ENCODE measurements around the gene FAM168B.
A peak's percentile ranks its signal among the peaks of the same experiment; 100 is the strongest.
"Not testable (repeated sequence)": the region's sequence is repeated elsewhere in the genome, so short reads cannot be mapped to it uniquely, and the experiment has no call there.

Gene FAM168B

DNA sequence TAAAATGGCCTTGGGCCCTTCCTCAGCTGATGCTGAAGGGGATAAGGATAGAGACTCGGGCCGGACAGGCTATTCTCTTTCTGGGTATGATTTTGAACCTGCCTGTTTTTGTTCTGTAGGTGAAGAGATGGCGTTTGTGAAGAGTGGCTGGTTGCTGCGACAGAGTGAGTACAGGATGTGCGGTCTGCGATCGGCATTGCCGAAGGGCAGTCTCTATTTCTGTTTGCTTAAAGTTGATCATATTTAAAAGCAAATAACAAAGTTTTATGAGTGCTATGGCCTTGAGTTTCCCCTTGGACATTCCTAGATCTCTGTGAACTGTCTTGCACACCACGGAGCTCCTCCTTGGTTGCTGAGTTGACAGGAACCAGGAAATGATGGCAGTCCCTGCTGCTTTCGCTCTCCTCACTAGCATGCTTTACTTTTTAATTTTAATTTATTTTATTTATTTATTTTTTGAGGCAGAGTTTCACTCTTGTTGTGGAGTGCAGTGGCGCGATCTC, 27.6 kb upstream of the FAM168B start:
- H3K27me3 ChIP-seq (ENCODE audit: control insufficient read depth, insufficient read depth, low read length): no peaks in the 10 kb centered on the region
- H3K4me3 ChIP-seq (ENCODE audit: low read length): no peak overlapping the region
- no peak overlapping the region for H3K4me2 ChIP-seq (ENCODE audit: low read length)
- H3K9ac ChIP-seq (ENCODE audit: low read depth, low read length): no peak overlapping the region
- no peaks in the 10 kb centered on the region for H3K9me3 ChIP-seq (replicated peaks; ENCODE audit: low read length)
- peaks cover 31% of the 10 kb centered on the region for H3K36me3 ChIP-seq (ENCODE audit: insufficient read depth, low read length)
- H3K4me1 ChIP-seq (ENCODE audit: control insufficient read depth, insufficient read depth, low read length): no peaks in the 10 kb centered on the region

DNA sequence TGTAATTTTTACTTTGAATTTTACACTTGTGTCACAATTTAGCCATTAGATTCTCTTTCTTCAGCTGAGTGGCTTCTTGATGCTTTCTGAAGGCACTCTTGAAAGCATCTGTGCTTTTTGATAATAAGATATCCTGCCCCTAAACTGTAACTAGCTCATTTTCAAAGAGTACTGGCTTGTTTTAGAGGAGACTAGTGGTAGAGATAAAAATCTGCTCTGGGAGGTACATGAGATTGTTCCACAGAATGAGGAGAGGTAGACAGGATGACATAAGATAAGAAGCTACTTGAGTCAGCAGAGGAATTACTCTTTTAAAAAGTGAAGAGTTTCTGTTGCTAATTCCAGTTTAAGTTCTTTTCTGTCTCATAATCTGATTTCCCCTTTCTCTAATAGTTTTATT, 22.5 kb upstream of the FAM168B start:
- Histone ChIP-seq H3K36me3 (ENCODE audit: insufficient read depth, low read length) (peaks cover 7% of the 10 kb centered on the region), H3K4me3 (ENCODE audit: low read length) (no peak overlapping the region), H3K4me1 (ENCODE audit: control insufficient read depth, insufficient read depth, low read length) (peaks cover 6% of the 10 kb centered on the region), H3K9ac (ENCODE audit: low read depth, low read length) (no peak overlapping the region), H3K27me3 (ENCODE audit: control insufficient read depth, insufficient read depth, low read length) (no peaks in the 10 kb centered on the region), H3K9me3 (replicated peaks; ENCODE audit: low read length) (no peaks in the 10 kb centered on the region), H3K4me2 (ENCODE audit: low read length) (no peak overlapping the region)

DNA sequence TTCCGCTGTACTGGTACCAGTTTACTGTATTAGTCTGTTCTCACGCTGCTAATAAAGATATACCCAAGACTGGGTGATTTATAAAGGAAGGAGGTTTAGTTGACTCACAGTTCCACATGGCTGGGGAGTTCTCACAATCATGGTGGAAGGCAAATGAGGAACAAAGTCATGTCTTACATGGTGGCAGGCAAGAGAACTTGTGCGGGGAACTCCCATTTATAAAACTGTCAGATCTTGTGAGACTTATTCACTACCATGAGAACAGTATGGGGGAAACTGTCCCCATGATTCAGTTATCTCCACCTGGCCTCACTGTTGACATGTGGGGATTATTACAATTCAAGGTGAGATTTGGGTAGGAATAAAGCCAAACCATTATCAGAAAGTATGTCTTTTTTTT, 21.7 kb upstream of the FAM168B start:
- not testable (repeated sequence) for H3K4me3 ChIP-seq (ENCODE audit: low read length); H3K9me3 ChIP-seq (replicated peaks; ENCODE audit: low read length); H3K4me2 ChIP-seq (ENCODE audit: low read length); H3K4me1 ChIP-seq (ENCODE audit: control insufficient read depth, insufficient read depth, low read length); H3K9ac ChIP-seq (ENCODE audit: low read depth, low read length); H3K27me3 ChIP-seq (ENCODE audit: control insufficient read depth, insufficient read depth, low read length)
- peaks cover 15% of the 10 kb centered on the region for H3K36me3 ChIP-seq (ENCODE audit: insufficient read depth, low read length)

DNA sequence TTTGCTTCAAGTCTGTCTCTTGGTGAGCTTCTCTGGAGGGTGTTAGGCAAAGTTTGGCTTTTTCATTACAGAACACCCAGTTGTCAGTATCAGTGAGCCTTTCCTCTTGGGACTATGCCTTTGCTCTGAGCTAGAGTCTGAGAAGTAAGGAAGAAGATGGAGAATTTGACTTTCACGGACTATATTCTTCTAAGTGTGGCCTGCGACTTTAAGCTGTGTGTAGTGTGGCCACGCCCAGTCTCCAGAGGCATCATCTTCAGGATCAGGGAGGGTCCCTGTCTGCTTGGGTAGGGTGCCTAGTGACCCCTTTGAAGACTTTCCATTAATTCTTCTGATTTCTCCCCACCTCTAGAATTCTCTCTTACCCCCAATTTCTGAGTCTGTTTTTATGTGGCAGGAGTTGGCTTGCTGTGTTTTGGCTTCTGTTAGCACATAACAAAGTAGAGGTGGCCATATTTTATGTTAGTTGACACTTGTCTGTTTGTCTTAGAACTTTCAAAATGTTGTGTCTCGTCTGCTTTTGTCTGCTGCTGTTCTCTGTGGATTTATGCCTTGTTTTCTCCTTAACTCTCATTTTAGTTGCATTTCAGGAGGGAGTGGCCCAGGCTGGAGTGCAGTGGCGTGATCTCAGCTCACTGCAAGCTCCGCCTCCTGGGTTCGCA, 20.4 kb upstream of the FAM168B start:
- Histone ChIP-seq H3K4me3 (ENCODE audit: low read length) (no peak overlapping the region), H3K9ac (ENCODE audit: low read depth, low read length) (no peak overlapping the region), H3K36me3 (ENCODE audit: insufficient read depth, low read length) (peaks cover 15% of the 10 kb centered on the region), H3K9me3 (replicated peaks; ENCODE audit: low read length) (no peaks in the 10 kb centered on the region), H3K4me2 (ENCODE audit: low read length) (no peak overlapping the region), H3K27me3 (ENCODE audit: control insufficient read depth, insufficient read depth, low read length) (no peaks in the 10 kb centered on the region), H3K4me1 (ENCODE audit: control insufficient read depth, insufficient read depth, low read length) (peaks cover 6% of the 10 kb centered on the region)

DNA sequence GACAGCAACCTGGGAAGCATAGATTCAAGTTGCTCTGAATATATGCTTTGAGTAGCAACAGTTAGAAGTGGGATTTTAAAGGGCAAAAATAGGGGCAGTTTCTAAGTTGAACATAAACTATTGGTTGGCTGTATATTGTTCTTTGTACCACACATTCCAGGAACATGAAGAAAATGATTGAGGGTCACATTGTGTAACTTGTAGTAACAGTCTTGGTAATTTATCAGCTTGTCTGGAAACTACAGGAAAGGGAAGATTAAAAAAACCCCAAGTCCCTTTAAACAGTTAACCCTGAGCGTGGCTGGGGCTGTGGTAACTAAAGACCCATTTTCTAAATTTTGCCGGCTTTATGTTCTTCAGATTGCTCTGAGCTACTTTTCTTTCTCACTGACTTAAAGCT, 19.3 kb upstream of the FAM168B start:
- H3K4me2 ChIP-seq (ENCODE audit: low read length): no peak overlapping the region
- peaks cover 15% of the 10 kb centered on the region for H3K36me3 ChIP-seq (ENCODE audit: insufficient read depth, low read length)

DNA sequence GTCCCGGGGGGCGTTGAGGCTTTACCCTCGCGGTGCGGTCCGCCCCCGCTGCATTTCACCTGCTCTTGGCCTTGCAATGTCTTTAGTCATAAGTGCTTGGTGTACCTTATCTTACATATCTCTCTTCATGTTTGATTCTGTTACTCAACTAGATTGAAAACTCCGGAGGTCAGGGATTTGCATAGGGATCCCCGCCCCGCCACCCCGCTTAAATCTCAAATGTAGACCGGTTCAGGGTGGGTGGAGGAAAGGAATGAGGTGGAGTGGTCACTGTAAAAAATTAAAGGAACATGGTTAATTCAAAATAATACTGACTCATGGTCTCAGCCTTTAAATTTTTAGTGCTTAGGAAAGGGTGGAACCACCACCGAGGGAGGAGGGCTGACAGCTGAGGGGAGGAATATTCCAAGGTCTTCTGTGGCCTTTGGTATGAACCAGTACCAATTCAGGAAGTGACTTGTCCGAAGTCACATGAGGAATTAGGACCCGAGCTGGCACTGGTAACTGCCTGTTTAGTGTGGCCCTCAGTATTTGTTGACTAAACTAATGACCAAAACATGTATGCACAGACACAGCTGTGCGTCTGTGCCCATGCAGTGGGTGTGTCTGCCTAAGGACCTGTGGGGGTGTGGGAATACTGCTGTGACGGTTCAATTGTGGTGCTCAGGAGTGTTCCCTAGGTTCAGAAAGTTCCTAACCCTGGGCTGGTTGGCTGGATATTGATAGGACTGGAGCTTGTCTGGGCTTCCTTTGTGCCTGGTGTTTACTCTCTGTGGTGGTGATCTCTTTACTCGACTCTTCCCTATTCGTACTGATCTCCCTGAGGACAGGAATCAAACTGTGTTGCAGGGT, 12.9 kb upstream of the FAM168B start:
- H3K9ac ChIP-seq (ENCODE audit: low read depth, low read length): peak overlapping the region; percentile 97
- no peaks in the 10 kb centered on the region for H3K9me3 ChIP-seq (replicated peaks; ENCODE audit: low read length)
- peak overlapping the region; percentile 94 for H3K4me3 ChIP-seq (ENCODE audit: low read length)
- peaks cover 21% of the 10 kb centered on the region for H3K4me1 ChIP-seq (ENCODE audit: control insufficient read depth, insufficient read depth, low read length)
- peak overlapping the region; percentile 86 for H3K4me2 ChIP-seq (ENCODE audit: low read length)
- H3K36me3 ChIP-seq (ENCODE audit: insufficient read depth, low read length): peaks cover 8% of the 10 kb centered on the region
- no peaks in the 10 kb centered on the region for H3K27me3 ChIP-seq (ENCODE audit: control insufficient read depth, insufficient read depth, low read length)

More for the DNA sequence above, 19.3 kb upstream of the FAM168B start:
- no peaks in the 10 kb centered on the region for H3K9me3 ChIP-seq (replicated peaks; ENCODE audit: low read length)
- no peaks in the 10 kb centered on the region for H3K27me3 ChIP-seq (ENCODE audit: control insufficient read depth, insufficient read depth, low read length)
- peaks cover 6% of the 10 kb centered on the region for H3K4me1 ChIP-seq (ENCODE audit: control insufficient read depth, insufficient read depth, low read length)
- no peak overlapping the region for H3K4me3 ChIP-seq (ENCODE audit: low read length)
- H3K9ac ChIP-seq (ENCODE audit: low read depth, low read length): no peak overlapping the region

DNA sequence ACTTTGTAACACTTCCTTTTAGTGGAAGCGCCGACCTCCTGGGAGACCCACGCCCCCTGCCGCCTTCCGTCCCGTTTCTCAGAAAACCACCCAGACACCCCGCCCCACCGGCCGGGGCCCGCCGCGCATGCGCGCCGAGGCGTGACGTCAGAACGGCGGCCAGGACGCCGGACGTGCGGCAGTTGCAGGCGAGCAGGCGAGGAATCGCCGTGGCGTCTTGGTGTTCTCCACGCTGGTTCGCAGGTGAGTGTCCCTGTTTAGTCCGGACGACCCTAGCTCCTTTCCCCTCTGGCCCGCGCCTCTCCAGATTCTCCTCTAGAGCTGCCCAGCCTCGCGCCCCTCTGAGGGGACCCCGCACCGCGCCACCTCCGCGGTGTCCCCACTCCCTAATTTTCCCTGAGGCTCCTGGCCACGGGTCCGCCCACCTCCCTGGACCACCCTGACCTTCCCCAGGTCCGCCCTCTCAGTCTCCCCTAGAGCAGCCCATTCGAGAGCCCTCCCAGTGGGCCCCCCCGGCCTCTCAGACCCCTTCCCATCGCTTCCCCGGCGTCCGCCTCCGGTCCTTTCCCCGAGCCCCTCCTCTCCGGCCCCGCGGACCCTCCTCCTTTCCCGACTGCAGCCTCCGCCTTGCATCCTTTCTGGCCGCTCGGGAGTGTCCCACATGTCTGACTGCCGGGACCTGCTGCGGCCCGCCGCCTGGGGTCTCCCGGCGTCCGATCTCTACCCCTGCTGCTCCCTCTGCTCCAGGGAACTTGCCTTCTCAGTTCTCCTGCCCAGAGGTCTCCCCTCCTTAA, 12.1 kb upstream of the FAM168B start, which contains the start of gene PLEKHB2:
TSS of gene PLEKHB2 (plus strand) at position 181 of the 794 bp plus-strand sequence. CDS start 15,606 bp downstream, outside the sequence.
- Histone ChIP-seq H3K4me3 (ENCODE audit: low read length) (peak within 1 kb of the TSS; percentile 94), H3K9ac (ENCODE audit: low read depth, low read length) (peak within 1 kb of the TSS; percentile 97), H3K27me3 (ENCODE audit: control insufficient read depth, insufficient read depth, low read length) (no peaks in the 10 kb centered on the region), H3K4me2 (ENCODE audit: low read length) (peak within 1 kb of the TSS; percentile 86), H3K36me3 (ENCODE audit: insufficient read depth, low read length) (peaks cover 4% of the 10 kb centered on the region), H3K9me3 (replicated peaks; ENCODE audit: low read length) (no peaks in the 10 kb centered on the region), H3K4me1 (ENCODE audit: control insufficient read depth, insufficient read depth, low read length) (peaks cover 21% of the 10 kb centered on the region)

DNA sequence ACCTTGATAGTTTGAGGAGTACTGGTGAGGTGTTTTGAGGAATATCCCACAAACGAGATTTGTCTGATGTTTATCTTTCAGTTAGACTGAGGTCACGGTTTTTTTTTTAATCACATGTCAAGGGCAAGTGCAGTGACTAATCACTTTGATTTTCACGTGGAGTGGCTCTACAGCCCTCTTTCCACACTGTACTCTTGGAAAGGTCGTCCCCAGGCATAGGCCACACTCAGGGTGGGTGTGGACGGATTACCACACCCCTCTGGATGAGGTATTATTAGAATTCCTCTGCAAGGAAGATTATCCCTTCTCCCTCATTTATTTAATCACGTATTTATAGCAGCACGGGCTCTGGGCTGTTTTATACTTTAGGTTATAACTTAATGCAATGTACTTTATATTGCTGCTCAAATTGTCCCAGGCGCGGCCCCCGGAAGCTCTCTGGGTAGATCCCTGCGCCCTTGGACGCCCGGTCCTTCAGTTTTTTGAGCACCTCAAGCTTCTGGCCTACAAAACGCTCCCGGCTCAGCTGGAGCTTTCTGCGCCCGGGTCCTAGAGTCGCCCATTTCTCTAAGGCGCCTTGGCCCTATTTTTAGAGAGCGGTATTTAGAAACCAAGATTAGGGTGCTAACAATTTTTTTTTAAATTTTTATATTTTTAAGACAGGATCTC, 11.4 kb upstream of the FAM168B start:
- no peaks in the 10 kb centered on the region for H3K9me3 ChIP-seq (replicated peaks; ENCODE audit: low read length)
- peak overlapping the region; percentile 94 for H3K4me3 ChIP-seq (ENCODE audit: low read length)
- H3K36me3 ChIP-seq (ENCODE audit: insufficient read depth, low read length): no peaks in the 10 kb centered on the region
- peak overlapping the region; percentile 86 for H3K4me2 ChIP-seq (ENCODE audit: low read length)
- H3K4me1 ChIP-seq (ENCODE audit: control insufficient read depth, insufficient read depth, low read length): peaks cover 21% of the 10 kb centered on the region
- peak overlapping the region; percentile 97 for H3K9ac ChIP-seq (ENCODE audit: low read depth, low read length)
- no peaks in the 10 kb centered on the region for H3K27me3 ChIP-seq (ENCODE audit: control insufficient read depth, insufficient read depth, low read length)

DNA sequence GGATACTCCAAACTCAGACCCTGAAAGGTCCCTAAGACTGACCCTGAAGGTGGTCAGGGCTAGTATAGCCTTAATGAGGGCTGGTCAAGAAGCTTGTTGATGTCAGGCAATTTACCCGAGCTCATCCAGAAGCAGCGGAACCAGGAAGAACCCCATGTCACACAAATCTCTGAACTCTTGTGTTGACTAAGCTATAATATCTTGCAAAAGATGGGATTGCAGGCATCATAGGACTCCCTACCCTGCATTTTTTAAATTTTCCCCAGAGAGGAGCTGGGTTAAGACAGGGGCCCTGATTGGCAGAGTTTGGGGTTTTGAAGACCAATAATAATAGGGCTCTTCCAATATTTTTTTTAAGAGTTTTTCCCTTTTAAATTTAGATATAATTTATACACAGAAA, 9.9 kb upstream of the FAM168B start:
- H3K4me2 ChIP-seq (ENCODE audit: low read length): no peak overlapping the region
- no peak overlapping the region for H3K4me3 ChIP-seq (ENCODE audit: low read length)
- H3K36me3 ChIP-seq (ENCODE audit: insufficient read depth, low read length): no peaks in the 10 kb centered on the region
- H3K27me3 ChIP-seq (ENCODE audit: control insufficient read depth, insufficient read depth, low read length): no peaks in the 10 kb centered on the region
- H3K9me3 ChIP-seq (replicated peaks; ENCODE audit: low read length): no peaks in the 10 kb centered on the region
- peaks cover 21% of the 10 kb centered on the region for H3K4me1 ChIP-seq (ENCODE audit: control insufficient read depth, insufficient read depth, low read length)
- no peak overlapping the region for H3K9ac ChIP-seq (ENCODE audit: low read depth, low read length)

DNA sequence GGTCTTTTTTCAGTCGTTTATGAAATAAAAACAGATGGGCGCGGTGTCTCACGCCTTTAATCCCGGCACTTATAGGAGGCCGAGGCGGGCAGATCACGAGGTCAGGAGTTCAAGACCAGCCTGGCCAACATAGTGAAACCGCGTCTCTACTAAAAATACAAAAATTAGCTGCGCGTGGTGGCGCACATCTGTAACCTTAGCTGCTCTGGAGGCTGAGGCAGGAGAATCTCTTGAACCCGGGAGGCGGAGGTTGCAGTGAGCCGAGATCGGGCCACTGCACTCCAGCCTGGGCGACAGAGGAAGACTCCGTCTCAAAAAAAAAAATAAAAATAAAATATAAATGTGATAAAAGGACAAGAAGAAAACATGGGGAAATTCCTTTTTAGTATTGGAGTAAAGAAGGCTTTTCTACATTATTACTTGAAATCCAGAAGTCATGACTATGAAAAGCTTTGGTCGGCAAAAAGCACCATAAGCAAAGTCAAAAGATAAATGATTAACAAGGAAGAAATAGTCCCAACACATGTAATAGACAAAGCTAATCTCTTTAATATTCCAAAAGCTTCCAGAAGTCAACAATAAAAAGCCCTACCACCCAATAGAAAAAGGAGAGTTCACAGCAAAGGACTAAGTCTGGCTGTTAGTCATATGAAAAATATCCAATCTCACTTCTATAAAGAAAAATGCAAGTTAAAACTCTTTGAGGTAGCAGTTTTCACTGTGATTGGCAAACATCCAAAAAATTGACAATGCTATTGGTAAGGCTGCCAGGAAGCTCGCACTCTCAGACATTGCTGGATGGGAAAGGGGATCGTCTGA, 1.4 kb upstream of the FAM168B start:
- Histone ChIP-seq H3K9me3 (replicated peaks; ENCODE audit: low read length) (no peaks in the 10 kb centered on the region), H3K27me3 (ENCODE audit: control insufficient read depth, insufficient read depth, low read length) (no peaks in the 10 kb centered on the region), H3K4me2 (ENCODE audit: low read length) (peak overlapping the region; percentile 82), H3K36me3 (ENCODE audit: insufficient read depth, low read length) (no peaks in the 10 kb centered on the region), H3K4me1 (ENCODE audit: control insufficient read depth, insufficient read depth, low read length) (no peaks in the 10 kb centered on the region), H3K9ac (ENCODE audit: low read depth, low read length) (peak overlapping the region; percentile 99), H3K4me3 (ENCODE audit: low read length) (peak overlapping the region; percentile 100)

Data from skeletal muscle satellite cell (primary cell).